CD4-positive, alpha-beta T cell treated with Interferon alpha-2 for 1 hour (primary cell): ENCODE measurements around the gene CBY2.
"Not testable (repeated sequence)": the region's sequence is repeated elsewhere in the genome, so short reads cannot be mapped to it uniquely, and the experiment has no call there.

Experiments used
- DNase-seq, 2 donors: peaks; one replicate each; pipeline ENCODE4 v3.0.0-alpha.2; 2020 to 2022

The CBY2 gene

DNA sequence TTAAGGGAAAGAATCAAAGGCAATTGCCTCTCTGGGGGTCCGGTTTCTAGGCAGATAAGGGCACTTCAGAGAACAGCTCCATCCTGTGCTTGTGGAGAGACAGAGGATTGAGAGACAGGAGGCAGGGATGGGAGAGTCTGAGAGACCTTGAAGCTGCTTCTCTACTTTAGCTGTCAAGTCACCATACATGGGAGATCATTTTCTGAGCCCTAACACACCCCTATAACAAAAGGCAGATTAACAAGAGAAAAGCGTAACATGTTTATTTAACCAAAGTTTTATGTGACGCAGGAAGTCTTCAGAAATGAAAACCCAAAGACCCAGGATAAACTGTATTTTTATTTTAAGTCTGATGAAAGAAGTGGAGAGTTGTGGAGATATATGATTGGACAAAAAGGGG, 48.4 kb downstream of the CBY2 start:
- no peak for DNase-seq

- no peak for DNase-seq
Observed at GRCh38 chr13:45751885-45752284, 49.8 kb downstream of the CBY2 start.

GRCh38 chr13:45752510-45752909, 50.4 kb downstream of the CBY2 start:
- DNase-seq: no peak

- not testable (repeated sequence) for DNase-seq
Observed at GRCh38 chr13:45756498-45756897, 54.4 kb downstream of the CBY2 start.

DNA sequence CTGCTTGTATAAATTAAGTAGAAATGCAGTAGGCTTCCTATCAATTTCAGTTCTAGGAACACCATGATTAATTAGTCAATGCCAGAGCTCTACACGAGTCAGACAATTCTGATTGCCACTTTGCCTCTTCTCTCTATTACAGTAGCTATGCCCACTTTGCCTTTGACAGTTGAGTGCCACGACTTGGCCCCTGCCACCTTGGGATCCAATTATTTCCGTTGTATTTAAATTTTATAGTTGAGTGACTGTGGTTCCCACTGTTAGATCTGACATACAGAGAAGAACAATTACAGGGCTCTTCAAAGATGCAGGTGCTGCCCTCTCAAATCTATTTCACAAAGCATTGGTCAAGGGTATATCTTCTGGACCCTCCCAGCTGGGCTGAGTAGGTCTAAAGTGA, 55.5 kb downstream of the CBY2 start:
- DNase-seq: not testable (repeated sequence)

- DNase-seq: no peak
Observed at GRCh38 chr13:45763419-45763818, 61.3 kb downstream of the CBY2 start.
